Keratinocyte (primary cell): Measurements from ENCODE around the gene RHOF.

Source experiments
- CTCF ChIP-seq, 3 experiments: IDR thresholded peaks in 1 of 3; conservative IDR thresholded peaks in 1 of 3; optimal IDR thresholded peaks in 1 of 3; 2 replicates in 2 of 3; 3 replicates in 1 of 3; pipeline versions ENCODE3 to v1.5.1; 2011; ENCODE audit warnings: low read length in 3 of 3, mild to moderate bottlenecking in 3 of 3, moderate library complexity in 2 of 3, control low read depth in 1 of 3, inconsistent platforms in 1 of 3; ENCODE audit not compliant: insufficient read depth in 2 of 3; ENCODE audit errors: extremely low read depth in 1 of 3
- EZH2 ChIP-seq: IDR thresholded peaks from one replicate; pipeline ENCODE4 v1.6.1; 2012; ENCODE audit warnings: inconsistent platforms, mild to moderate bottlenecking, low read length, moderate library complexity

GRCh38 chr12:121793838-121794533 lies 498 bp upstream of the RHOF start:
- peak in 2 of 3 experiments; percentile 97 to 100 for TF ChIP-seq CTCF (optimal IDR thresholded peaks at IDR 0.05 in 1 of 3, IDR thresholded peaks at IDR 0.05 in 1 of 3, conservative IDR thresholded peaks at IDR 0.05 in 1 of 3; ENCODE audit: extremely low read depth in 1 of 3, insufficient read depth in 2 of 3, low read length in 3 of 3)
- no peak for TF ChIP-seq EZH2
